Osteoblast (primary cell): ENCODE measurements around the gene CGN. TPM values are rescaled to one million over a fixed set of nuclear protein-coding genes. Genes with fewer than 3 reads are reported as not detected.
"Not testable (repeated sequence)": the region's sequence is repeated elsewhere in the genome, so short reads cannot be mapped to it uniquely, and the experiment has no call there.

Experiments
- DNase-seq: peaks from one replicate; pipeline ENCODE4 v3.0.0; 2011; ENCODE audit warnings: low spot score, mixed read lengths; ENCODE audit not compliant: insufficient read length; ENCODE audit errors: missing footprints
- H2AFZ ChIP-seq: 2 replicates; pipeline ENCODE4 v1.6.0; 2011; ENCODE audit warnings: mild to moderate bottlenecking, low read length
- H3K27ac ChIP-seq: 2 replicates; pipeline ENCODE4 v1.5.1; 2011; ENCODE audit warnings: mild to moderate bottlenecking, low read depth, low read length, moderate library complexity
- H3K27me3 ChIP-seq: 2 replicates; pipeline ENCODE4 v1.6.0; 2012; ENCODE audit warnings: mild to moderate bottlenecking, control low read depth, inconsistent platforms, low read length, moderate library complexity; ENCODE audit not compliant: insufficient read depth
- H3K36me3 ChIP-seq: 2 replicates; pipeline ENCODE4 v1.5.1; 2011; ENCODE audit warnings: mild to moderate bottlenecking, low read length, control low read depth, moderate library complexity; ENCODE audit not compliant: insufficient read depth
- H3K4me1 ChIP-seq: 2 replicates; pipeline ENCODE4 v1.5.1; 2011; ENCODE audit warnings: mild to moderate bottlenecking, low read length, control low read depth, moderate library complexity; ENCODE audit not compliant: insufficient read depth
- H3K4me2 ChIP-seq: 2 replicates; pipeline ENCODE4 v1.6.0; 2011; ENCODE audit warnings: mild to moderate bottlenecking, low read length; ENCODE audit not compliant: insufficient read depth
- H3K4me3 ChIP-seq: fragments of 200-600 bp; sonication (generic); 3 replicates; pipeline ENCODE4 v1.5.1; 2012; ENCODE audit warnings: mild to moderate bottlenecking, low read length, inconsistent platforms; ENCODE audit not compliant: insufficient read depth
- H3K79me2 ChIP-seq: 2 replicates; pipeline ENCODE4 v1.6.0; 2012; ENCODE audit warnings: mild to moderate bottlenecking, low read length, control low read depth, inconsistent platforms; ENCODE audit not compliant: insufficient read depth
- H3K9me3 ChIP-seq: 2 replicates; pipeline ENCODE4 v1.5.1; 2011; ENCODE audit warnings: low read depth, low read length, control low read depth
- H4K20me1 ChIP-seq: 2 replicates; pipeline ENCODE4 v1.6.0; 2012; ENCODE audit warnings: mild to moderate bottlenecking, low read length, control low read depth; ENCODE audit not compliant: insufficient read depth
- CTCF ChIP-seq: IDR thresholded peaks from 2 replicates; pipeline ENCODE4 v1.5.1; 2011; ENCODE audit warnings: mild to moderate bottlenecking, low read depth, low read length, moderate library complexity; ENCODE audit errors: extremely low read depth
- total RNA-seq: library from RNA; depleted of rRNA; stranded (reverse); fragments of >200 nt; gene quantifications from 2 replicates; pipeline ENCODE4 v1.2.3, GENCODE V29; 2012

Gene CGN
- total RNA-seq, 1 donor: not detected

GRCh38 chr1:151519667-151520066 is 8.5 kb downstream of the CGN start:
- Histone ChIP-seq H2AFZ (no peak overlapping the region), H3K4me1 (peaks cover 2% of the 10 kb centered on the region)
- no peak for DNase-seq

GRCh38 chr1:151520359-151520758 is 9.2 kb downstream of the CGN start:
- Histone ChIP-seq H3K4me1 (peaks cover 2% of the 10 kb centered on the region), H3K79me2 (no peaks in the 10 kb centered on the region), H3K36me3 (no peaks in the 10 kb centered on the region), H4K20me1 (no peaks in the 10 kb centered on the region), H2AFZ (peak overlapping the region; percentile 29), H3K27ac (no peak overlapping the region), H3K9me3 (no peaks in the 10 kb centered on the region), H3K4me3 (no peak overlapping the region), H3K27me3 (peaks cover 34% of the 10 kb centered on the region), H3K4me2 (no peak overlapping the region)
- DNase-seq: no peak
- peak; percentile 21 for TF ChIP-seq CTCF

More at GRCh38 chr1:151519667-151520066, 8.5 kb downstream of the CGN start:
- Histone ChIP-seq H3K27me3 (peaks cover 38% of the 10 kb centered on the region), H3K4me3 (no peak overlapping the region), H3K27ac (no peak overlapping the region), H4K20me1 (no peaks in the 10 kb centered on the region), H3K36me3 (no peaks in the 10 kb centered on the region), H3K4me2 (no peak overlapping the region), H3K9me3 (no peaks in the 10 kb centered on the region), H3K79me2 (no peaks in the 10 kb centered on the region)
- no peak for TF ChIP-seq CTCF

GRCh38 chr1:151522427-151522826 is 11.2 kb downstream of the CGN start:
- not testable (repeated sequence) for DNase-seq, H3K9me3 ChIP-seq, H3K4me3 ChIP-seq, H4K20me1 ChIP-seq, H3K27ac ChIP-seq, H3K4me2 ChIP-seq, H3K4me1 ChIP-seq, H3K36me3 ChIP-seq, H3K79me2 ChIP-seq, H2AFZ ChIP-seq
- H3K27me3 ChIP-seq: peaks cover 27% of the 10 kb centered on the region

GRCh38 chr1:151523326-151523725 is 12.1 kb downstream of the CGN start:
- H4K20me1 ChIP-seq: no peaks in the 10 kb centered on the region
- H3K9me3 ChIP-seq: no peaks in the 10 kb centered on the region
- H3K36me3 ChIP-seq: no peaks in the 10 kb centered on the region
- H3K4me1 ChIP-seq: peaks cover 2% of the 10 kb centered on the region
- H3K27ac ChIP-seq: no peak overlapping the region
- no peak for TF ChIP-seq CTCF
- DNase-seq: no peak
- H3K79me2 ChIP-seq: no peaks in the 10 kb centered on the region
- peaks cover 27% of the 10 kb centered on the region for H3K27me3 ChIP-seq
- no peak overlapping the region for H3K4me2 ChIP-seq
- no peak overlapping the region for H3K4me3 ChIP-seq
- no peak overlapping the region for H2AFZ ChIP-seq

- Histone ChIP-seq H3K27ac (no peak overlapping the region), H4K20me1 (no peaks in the 10 kb centered on the region), H3K27me3 (peaks cover 27% of the 10 kb centered on the region), H2AFZ (no peak overlapping the region), H3K9me3 (no peaks in the 10 kb centered on the region), H3K4me1 (peaks cover 2% of the 10 kb centered on the region), H3K36me3 (no peaks in the 10 kb centered on the region), H3K79me2 (no peaks in the 10 kb centered on the region), H3K4me3 (no peak overlapping the region), H3K4me2 (no peak overlapping the region)
- TF ChIP-seq CTCF: no peak
- no peak for DNase-seq
These were observed 13.5 kb downstream of the CGN start for GRCh38 chr1:151524736-151525135.
